WTC11 (cell line): ENCODE results near the gene HPSE2.

Experiments used
- CREB1 ChIP-seq: sonication (generic); formaldehyde crosslinking; IDR thresholded peaks from 2 replicates; pipeline ENCODE4 v1.8.0; 2023; ENCODE audit warnings: mild to moderate bottlenecking, missing genetic modification reagents
- NR2C2 ChIP-seq: sonication (generic); formaldehyde crosslinking; IDR thresholded peaks from 2 replicates; pipeline ENCODE4 v1.8.0; 2022; ENCODE audit warnings: mild to moderate bottlenecking, missing genetic modification reagents
- ZNF263 ChIP-seq: sonication (generic); formaldehyde crosslinking; IDR thresholded peaks from 2 replicates; pipeline ENCODE4 v1.8.1; 2022; ENCODE audit warnings: low read depth, mild to moderate bottlenecking, moderate library complexity, missing genetic modification reagents
- TF ChIP-seq, protein P1 (sequence below): fragments of 250-450 bp; sonication (Bioruptor Pico); IDR thresholded peaks from 2 replicates; pipeline ENCODE4 v1.9.0; 2021; ENCODE audit warnings: mild to moderate bottlenecking
- TF ChIP-seq, protein P2 (sequence below): sonication (generic); formaldehyde crosslinking; IDR thresholded peaks from 2 replicates; pipeline ENCODE4 v1.8.1; 2022; ENCODE audit warnings: mild to moderate bottlenecking, missing genetic modification reagents, moderate library complexity, borderline replicate concordance
- TF ChIP-seq, protein P3 (sequence below): fragments of 200-600 bp; IDR thresholded peaks from 2 replicates; pipeline ENCODE4 v1.8.0; 2022; ENCODE audit warnings: antibody characterized with exemption

DNA sequence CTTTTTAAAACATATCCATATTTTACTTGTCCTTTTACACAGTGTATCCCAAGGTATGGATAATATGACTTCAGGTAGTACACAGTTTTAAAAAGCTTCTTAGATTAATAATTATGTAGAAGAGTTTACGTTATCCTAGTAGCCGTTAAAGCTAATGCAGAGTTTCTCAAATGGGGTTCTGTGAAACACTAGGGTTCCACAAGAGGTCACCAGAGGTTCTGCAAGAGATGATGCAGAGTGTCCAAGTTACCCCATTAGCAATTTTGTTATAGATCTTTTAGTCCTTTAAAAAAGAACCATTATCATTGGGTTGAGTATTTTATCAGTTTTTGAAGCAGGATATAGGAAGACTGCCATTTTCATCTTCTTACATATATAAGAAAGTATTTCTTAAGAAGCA lies 490.0 kb downstream of the HPSE2 start:
- TF ChIP-seq CREB1 (CRISPR knock-in tag): no peak
- TF ChIP-seq ZNF263: no peak
- TF ChIP-seq, protein P1, sequence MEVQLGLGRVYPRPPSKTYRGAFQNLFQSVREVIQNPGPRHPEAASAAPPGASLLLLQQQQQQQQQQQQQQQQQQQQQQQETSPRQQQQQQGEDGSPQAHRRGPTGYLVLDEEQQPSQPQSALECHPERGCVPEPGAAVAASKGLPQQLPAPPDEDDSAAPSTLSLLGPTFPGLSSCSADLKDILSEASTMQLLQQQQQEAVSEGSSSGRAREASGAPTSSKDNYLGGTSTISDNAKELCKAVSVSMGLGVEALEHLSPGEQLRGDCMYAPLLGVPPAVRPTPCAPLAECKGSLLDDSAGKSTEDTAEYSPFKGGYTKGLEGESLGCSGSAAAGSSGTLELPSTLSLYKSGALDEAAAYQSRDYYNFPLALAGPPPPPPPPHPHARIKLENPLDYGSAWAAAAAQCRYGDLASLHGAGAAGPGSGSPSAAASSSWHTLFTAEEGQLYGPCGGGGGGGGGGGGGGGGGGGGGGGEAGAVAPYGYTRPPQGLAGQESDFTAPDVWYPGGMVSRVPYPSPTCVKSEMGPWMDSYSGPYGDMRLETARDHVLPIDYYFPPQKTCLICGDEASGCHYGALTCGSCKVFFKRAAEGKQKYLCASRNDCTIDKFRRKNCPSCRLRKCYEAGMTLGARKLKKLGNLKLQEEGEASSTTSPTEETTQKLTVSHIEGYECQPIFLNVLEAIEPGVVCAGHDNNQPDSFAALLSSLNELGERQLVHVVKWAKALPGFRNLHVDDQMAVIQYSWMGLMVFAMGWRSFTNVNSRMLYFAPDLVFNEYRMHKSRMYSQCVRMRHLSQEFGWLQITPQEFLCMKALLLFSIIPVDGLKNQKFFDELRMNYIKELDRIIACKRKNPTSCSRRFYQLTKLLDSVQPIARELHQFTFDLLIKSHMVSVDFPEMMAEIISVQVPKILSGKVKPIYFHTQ (CRISPR knock-in tag): no peak
- TF ChIP-seq NR2C2 (CRISPR knock-in tag): no peak
- TF ChIP-seq, protein P2, sequence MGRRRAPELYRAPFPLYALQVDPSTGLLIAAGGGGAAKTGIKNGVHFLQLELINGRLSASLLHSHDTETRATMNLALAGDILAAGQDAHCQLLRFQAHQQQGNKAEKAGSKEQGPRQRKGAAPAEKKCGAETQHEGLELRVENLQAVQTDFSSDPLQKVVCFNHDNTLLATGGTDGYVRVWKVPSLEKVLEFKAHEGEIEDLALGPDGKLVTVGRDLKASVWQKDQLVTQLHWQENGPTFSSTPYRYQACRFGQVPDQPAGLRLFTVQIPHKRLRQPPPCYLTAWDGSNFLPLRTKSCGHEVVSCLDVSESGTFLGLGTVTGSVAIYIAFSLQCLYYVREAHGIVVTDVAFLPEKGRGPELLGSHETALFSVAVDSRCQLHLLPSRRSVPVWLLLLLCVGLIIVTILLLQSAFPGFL (CRISPR knock-in tag): no peak
- TF ChIP-seq, protein P3, sequence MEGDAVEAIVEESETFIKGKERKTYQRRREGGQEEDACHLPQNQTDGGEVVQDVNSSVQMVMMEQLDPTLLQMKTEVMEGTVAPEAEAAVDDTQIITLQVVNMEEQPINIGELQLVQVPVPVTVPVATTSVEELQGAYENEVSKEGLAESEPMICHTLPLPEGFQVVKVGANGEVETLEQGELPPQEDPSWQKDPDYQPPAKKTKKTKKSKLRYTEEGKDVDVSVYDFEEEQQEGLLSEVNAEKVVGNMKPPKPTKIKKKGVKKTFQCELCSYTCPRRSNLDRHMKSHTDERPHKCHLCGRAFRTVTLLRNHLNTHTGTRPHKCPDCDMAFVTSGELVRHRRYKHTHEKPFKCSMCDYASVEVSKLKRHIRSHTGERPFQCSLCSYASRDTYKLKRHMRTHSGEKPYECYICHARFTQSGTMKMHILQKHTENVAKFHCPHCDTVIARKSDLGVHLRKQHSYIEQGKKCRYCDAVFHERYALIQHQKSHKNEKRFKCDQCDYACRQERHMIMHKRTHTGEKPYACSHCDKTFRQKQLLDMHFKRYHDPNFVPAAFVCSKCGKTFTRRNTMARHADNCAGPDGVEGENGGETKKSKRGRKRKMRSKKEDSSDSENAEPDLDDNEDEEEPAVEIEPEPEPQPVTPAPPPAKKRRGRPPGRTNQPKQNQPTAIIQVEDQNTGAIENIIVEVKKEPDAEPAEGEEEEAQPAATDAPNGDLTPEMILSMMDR: no peak
